Measurements from ENCODE around the gene ITGA1.

- no peak for TF ChIP-seq CTCF (IDR thresholded peaks at IDR 0.05 in 4 of 5, conservative IDR thresholded peaks at IDR 0.05 in 1 of 5)
- TF ChIP-seq POLR2A (IDR thresholded peaks at IDR 0.05): no peak
Observed at GRCh38 chr5:52770287-52770939, 17.3 kb upstream of the ITGA1 start.
